Suppressor macrophage (primary cell): Measurements from ENCODE around the gene OR56B4.
"Not testable (repeated sequence)": the region's sequence is repeated elsewhere in the genome, so short reads cannot be mapped to it uniquely, and the experiment has no call there.

Source experiments
- DNase-seq, 4 experiments: peaks; one replicate each; pipeline ENCODE4 v3.0.0-alpha.2; 2020 to 2022
- total RNA-seq, 17 experiments: gene quantifications; one replicate each; lab custom pipeline; 2026; ENCODE audit warnings: mixed read lengths in 6 of 17, inconsistent platforms in 3 of 17; lab: John Stamatoyannopoulos, UW

The OR56B4 gene
- total RNA-seq = 0 to 0.55 (median 0) reads per million in 17 experiments

GRCh38 chr11:6107384-6107783 lies at the start of gene OR56B4:
OR56B4 (plus strand) TSS chr11:6107684; CDS start chr11:6107779, 95 bp downstream.
- not testable (repeated sequence) for DNase-seq

DNA sequence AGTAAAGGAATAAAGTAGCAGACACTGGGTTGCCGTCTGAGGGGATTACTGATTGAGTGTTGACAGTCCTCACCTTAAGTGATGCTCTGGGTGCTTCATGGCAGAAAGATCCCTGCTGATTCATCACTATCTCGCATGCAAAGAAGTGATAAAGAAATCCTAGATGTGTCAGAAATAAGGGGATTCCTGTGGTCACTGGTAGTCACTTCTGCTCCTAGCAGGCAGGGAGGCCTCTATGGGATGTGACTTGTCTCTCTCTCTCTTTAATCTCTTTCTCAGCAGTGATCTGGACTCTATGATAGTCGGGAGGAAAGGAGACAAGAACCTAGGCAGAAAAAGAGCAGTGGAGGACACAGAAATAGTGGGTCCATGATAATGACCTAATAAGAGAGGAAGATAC lies 46.0 kb upstream of the OR56B4 start:
- DNase-seq = no peak

DNA sequence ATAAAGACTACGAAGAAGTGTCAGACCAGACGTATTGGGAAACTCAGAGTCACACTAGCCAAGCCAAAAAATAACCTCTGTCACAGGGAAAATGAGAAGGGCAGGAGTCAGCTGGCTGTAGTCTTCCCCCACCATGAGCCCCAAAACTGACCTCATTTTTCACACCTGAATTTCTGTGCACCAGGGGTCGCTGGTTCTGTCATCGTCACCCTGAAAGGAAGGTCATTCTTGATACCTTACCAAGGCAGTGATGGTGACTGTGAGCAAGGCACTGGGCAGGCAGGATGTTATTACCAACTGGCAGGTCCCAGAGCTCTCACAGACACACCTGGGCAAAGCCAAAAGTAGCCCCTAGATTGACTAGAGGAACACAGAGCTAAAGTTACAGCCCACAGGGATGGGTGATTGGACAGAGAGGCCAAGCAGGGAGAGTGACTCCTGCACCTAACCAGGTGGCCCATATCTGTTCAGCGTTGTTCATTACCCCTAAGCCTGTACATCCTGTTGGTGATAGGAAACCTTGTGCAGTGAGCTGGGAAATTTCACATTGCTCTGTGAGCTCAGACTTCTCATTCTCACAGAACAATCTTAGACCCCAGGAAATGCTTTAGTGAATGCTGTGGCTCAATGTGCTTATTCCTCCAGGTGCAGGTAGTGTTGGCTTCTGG lies 44.7 kb upstream of the OR56B4 start:
- no peak for DNase-seq

GRCh38 chr11:6067502-6067901 lies 40.0 kb upstream of the OR56B4 start:
- DNase-seq = no peak

GRCh38 chr11:6076443-6076842 lies 31.0 kb upstream of the OR56B4 start:
- DNase-seq = not testable (repeated sequence)

DNA sequence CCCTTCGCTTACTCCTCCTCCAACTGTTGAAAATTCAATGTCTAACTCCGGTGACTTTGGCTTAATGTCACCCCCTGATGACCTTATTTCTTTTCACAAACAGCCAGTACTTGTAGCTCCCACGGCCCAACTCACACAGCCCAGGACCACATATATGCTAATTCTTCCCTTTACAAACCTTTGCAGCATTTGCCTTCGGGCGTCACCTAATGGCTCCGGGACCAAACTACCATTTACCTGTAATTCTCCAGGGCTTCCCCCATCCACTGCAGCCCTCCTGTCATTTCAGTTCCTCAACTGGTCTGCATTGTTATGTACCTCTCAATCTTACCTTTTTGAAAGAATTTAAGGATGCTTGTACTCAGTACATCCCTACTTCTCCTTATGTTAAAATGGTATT lies 29.8 kb upstream of the OR56B4 start:
- no peak for DNase-seq

GRCh38 chr11:6079463-6079862 lies 28.0 kb upstream of the OR56B4 start:
- no peak for DNase-seq

DNA sequence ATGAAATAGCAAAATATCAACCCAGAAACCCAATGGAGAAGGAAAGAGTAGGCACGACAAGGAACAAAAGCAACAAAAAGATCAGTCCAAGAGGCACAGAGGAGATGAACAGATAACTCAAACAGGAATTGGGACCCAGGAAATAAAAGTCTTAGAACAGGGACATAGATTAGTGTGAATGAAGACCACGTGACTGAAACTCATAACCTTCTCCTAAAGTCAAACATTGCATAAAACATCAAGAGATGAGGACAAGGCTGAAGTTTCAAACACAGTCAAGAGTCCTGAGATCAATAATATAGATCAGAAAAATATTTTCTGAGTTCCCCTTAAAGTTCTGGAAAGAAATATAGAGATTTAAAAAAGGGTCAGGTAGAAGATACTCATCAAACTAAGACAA lies 24.4 kb upstream of the OR56B4 start:
- DNase-seq = no peak

DNA sequence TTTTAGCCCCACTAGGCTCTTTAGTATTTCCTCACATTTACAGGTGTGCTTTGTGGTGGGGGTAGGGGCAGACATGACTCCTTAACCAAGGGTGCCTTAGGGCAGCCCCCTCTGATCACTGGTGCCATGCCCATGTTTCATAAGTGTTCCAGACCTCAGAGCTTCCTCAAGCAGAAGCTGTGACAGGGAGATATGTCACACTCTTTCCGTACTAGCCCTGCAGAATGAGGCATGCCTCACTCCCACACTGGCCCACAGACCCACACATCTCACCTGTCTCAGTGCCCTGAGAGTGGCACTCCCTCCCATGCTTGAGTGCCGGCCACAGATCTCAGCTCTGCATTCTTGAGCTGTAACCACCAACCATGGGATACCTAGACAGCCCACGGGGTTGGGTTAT lies 22.9 kb upstream of the OR56B4 start:
- DNase-seq = no peak

GRCh38 chr11:6094186-6094585 lies 13.3 kb upstream of the OR56B4 start:
- peak in 3 of 4 experiments; percentile 2 to 61 (median 50) for DNase-seq

DNA sequence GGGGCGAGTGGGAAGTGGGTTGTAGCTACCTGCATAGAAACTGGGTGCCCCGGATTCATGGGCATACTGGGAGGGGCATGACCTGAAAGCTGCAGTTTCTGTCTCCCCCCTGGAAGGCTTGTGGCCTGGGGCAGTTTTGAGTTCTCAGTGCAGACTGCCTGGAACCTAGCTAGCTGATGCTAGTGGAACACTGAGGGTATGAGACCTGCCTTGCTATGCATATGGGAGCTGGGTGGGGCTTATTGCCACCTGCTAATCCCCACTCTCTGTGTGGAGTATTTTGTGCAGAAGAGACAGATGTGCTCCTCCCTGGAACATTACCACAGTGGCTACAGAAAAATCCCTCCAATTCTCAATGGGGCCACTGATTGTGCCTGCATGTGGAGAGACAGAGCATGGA lies 11.7 kb upstream of the OR56B4 start:
- no peak for DNase-seq

DNA sequence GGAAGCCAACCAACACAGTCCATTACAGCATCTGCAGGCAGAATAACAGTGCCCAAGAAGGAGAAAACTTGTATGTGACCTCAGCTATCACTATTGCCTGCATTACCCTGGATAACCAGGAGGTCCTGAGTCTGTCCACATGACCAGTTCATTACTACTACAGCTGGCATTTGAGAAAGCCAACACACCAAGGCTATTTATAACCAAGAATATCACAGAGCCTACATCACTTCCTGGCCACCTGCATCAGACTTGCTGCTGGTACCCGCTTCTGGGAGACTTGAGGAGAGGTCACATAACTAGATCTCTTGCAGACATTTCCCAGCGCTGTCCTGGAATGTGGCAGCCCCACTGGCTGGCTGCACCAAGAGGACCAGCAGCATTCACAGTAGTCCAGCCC lies 11.1 kb upstream of the OR56B4 start:
- no peak for DNase-seq

DNA sequence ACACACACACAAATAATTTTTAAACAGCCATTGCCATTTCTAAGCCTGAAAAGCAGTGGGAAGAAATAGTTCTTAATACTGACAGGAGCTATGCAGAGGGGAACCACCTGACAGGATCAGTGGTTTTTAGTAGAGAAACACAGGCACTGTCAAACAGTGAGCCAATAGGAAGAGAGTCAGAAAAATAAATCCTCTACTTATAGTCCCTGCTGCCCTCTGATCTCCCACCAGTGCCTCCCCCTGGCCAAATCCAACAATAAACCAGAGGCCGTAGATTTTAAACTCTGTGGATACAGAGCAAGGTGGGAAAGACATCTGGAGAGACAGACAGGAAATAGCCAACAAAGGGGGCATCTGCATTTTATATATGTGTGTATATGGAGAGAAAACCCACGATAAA lies 7.9 kb upstream of the OR56B4 start:
- DNase-seq = no peak

DNA sequence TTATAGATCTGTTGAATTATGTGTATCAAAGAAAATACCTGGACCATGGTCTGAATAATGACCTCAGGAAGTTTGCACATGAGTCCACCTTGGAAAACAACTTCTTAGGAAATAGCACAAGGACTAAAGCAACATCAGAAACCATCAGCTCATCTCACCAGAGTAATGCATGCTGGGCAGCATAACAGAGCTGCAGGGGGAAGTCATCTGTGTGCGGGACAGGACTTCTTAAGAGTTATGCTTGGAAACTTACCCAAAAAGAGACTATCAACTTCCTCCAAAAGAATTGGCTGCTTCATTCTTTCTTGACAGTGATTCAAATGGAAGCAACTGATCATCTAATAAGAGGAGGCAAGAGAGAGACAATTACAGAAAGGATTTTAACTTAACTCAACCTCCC lies 2.5 kb downstream of the OR56B4 start:
- peak in 3 of 4 experiments; percentile 34 to 53 (median 36) for DNase-seq

GRCh38 chr11:6111673-6112072 lies 4.2 kb downstream of the OR56B4 start:
- no peak for DNase-seq

GRCh38 chr11:6116638-6117037 lies 9.2 kb downstream of the OR56B4 start:
- DNase-seq = no peak

GRCh38 chr11:6124245-6124644 lies 16.8 kb downstream of the OR56B4 start:
- DNase-seq = peak in 3 of 4 experiments; percentile 9 to 68 (median 40)

- peak in 1 of 4 experiments; percentile 20 for DNase-seq
Measured at GRCh38 chr11:6127881-6128280, 20.4 kb downstream of the OR56B4 start.

DNA sequence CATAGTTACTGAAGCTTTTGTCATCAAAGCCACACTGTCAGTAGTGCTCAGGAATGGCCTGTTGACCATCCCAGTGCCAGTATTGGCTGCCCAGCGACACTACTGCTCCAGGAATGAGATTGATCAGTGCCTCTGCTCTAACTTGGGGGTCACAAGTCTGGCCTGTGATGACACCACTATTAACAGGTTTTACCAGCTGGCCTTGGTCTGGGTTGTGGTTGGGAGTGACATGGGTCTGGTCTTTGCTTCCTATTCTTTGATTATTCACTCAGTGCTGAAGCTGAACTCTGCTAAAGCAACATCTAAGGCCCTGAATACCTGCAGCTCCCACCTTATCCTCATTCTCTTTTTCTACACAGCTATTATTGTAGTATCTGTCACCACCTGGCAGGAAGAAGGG lies 21.5 kb downstream of the OR56B4 start:
- peak in 1 of 4 experiments; percentile 9 for DNase-seq

GRCh38 chr11:6129635-6130034 lies 22.2 kb downstream of the OR56B4 start:
- DNase-seq = peak; percentile 41 to 79 (median 72)

DNA sequence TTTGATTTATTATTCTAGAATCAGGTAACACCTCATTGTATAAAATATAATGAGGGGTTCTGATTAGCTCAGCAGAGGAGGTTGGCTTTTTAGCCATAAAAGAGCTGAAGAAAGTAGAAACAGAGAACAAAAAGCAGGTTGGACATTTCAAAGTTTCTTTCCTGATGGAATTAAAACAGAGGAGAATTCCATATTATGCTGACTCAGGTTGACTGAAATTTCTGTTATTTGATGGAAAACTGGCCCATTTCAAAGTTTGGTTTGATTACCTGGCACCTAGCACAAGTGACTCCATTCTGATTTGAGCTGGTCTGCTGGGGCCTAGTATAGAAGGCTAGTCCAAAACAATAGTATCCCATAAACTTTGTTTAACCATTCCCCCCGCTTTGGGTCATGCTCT lies 24.9 kb downstream of the OR56B4 start:
- no peak for DNase-seq

- DNase-seq = not testable (repeated sequence)
Measured at GRCh38 chr11:6135936-6136335, 28.5 kb downstream of the OR56B4 start.

- peak in 3 of 4 experiments; percentile 5 to 57 (median 53) for DNase-seq
Measured at GRCh38 chr11:6142936-6143335, 35.5 kb downstream of the OR56B4 start.

DNA sequence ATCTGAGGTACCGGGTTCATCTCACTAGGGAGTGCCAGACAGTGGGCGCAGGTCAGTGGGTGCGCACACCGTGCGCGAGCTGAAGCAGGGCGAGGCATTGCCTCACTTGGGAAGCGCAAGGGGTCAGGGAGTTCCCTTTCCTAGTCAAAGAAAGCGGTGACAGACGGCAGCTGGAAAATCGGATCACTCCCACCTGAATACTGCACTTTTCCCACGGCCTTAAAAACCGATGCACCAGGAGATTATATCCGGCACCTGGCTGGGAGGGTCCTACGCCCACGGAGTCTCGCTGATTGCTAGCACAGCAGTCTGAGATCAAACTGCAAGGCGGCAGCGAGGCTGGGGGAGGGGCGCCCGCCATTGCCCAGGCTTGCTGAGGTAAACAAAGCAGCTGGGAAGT lies 36.3 kb downstream of the OR56B4 start:
- not testable (repeated sequence) for DNase-seq

DNA sequence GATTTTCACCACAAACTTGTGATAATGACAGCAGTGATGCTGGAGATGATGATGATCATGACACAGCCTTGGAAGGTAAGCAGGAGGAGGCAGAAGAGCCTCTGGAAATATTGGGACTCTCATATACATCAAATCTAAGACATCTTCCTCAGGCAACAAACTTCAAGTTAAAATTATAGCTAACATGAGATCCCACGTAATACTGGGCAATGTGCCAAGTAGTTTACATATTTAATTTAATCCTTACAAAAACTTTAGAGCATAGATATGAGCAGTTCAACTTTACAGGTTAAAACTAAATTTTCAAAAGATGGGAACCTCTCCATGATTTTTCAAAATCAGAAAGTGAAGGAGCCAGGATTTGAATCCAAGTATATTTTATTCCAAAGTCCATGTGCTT lies 43.6 kb downstream of the OR56B4 start:
- DNase-seq = no peak
